OCI-LY3 (cell line): Measurements from ENCODE around the gene TAS2R60.

Experiments used
- H2AFZ ChIP-seq: fragments of 200-600, 300-600 bp; shearing (Covaris generic); 2 replicates; pipeline ENCODE4 v1.6.0; 2014; ENCODE audit warnings: antibody characterized with exemption, low read depth, low read length
- H3K27ac ChIP-seq: fragments of 200-600, 300-600 bp; sonication (generic); 2 replicates; pipeline ENCODE4 v1.5.1; 2014; ENCODE audit warnings: mild to moderate bottlenecking, low read length, moderate library complexity, mixed read lengths
- H3K27me3 ChIP-seq: fragments of 200-600, 300-600 bp; sonication (generic); 2 replicates; pipeline ENCODE4 v1.6.1; 2014; ENCODE audit warnings: low read depth, low read length, mixed read lengths
- H3K36me3 ChIP-seq: fragments of 200-600, 300-600 bp; sonication (generic); replicated peaks from 2 replicates; pipeline ENCODE3; 2014; ENCODE audit warnings: low read depth, low read length, mixed read lengths
- H3K4me1 ChIP-seq: fragments of 300-600, 200-600 bp; sonication (generic); 2 replicates; pipeline ENCODE4 v1.6.1; 2014; ENCODE audit warnings: low read length, mixed read lengths
- H3K4me2 ChIP-seq: fragments of 200-600, 300-600 bp; sonication (generic); 2 replicates; pipeline ENCODE4 v1.6.1; 2014; ENCODE audit warnings: low read length, mixed read lengths
- H3K4me3 ChIP-seq: fragments of 300-600, 200-600 bp; sonication (generic); 2 replicates; pipeline ENCODE4 v1.5.1; 2014; ENCODE audit warnings: antibody characterized with exemption, mild to moderate bottlenecking, low read length, moderate library complexity
- H3K79me2 ChIP-seq: fragments of 300-600, 200-600 bp; shearing (Covaris generic); 2 replicates; pipeline ENCODE4 v1.6.1; 2014; ENCODE audit warnings: mild to moderate bottlenecking, low read length, mixed read lengths
- H3K9ac ChIP-seq: fragments of 300-600, 200-600 bp; shearing (Covaris generic); 2 replicates; pipeline ENCODE4 v1.6.0; 2014; ENCODE audit warnings: mild to moderate bottlenecking, low read length, moderate library complexity
- H3K9me3 ChIP-seq: fragments of 200-600, 300-600 bp; shearing (Covaris generic); 2 replicates; pipeline ENCODE4 v1.6.1; 2014; ENCODE audit warnings: low read length, mixed read lengths; ENCODE audit not compliant: insufficient read depth
- H4K20me1 ChIP-seq: fragments of 200-600, 300-600 bp; sonication (generic); 2 replicates; pipeline ENCODE4 v1.6.1; 2016; ENCODE audit warnings: low read length, mixed read lengths; ENCODE audit not compliant: insufficient read depth
- EZH2phosphoT487 ChIP-seq: fragments of 200-600 bp; shearing (Covaris generic); IDR thresholded peaks from 2 replicates; pipeline ENCODE4 v1.6.1; 2018; ENCODE audit warnings: antibody characterized with exemption, mixed run types, low read depth
- TF ChIP-seq, protein P1 (sequence below): fragments of 200-600, 300-600 bp; sonication (generic); IDR thresholded peaks from 2 replicates; pipeline ENCODE4 v1.5.1; 2014; ENCODE audit warnings: antibody characterized with exemption, low read length, low read depth

Gene TAS2R60

DNA sequence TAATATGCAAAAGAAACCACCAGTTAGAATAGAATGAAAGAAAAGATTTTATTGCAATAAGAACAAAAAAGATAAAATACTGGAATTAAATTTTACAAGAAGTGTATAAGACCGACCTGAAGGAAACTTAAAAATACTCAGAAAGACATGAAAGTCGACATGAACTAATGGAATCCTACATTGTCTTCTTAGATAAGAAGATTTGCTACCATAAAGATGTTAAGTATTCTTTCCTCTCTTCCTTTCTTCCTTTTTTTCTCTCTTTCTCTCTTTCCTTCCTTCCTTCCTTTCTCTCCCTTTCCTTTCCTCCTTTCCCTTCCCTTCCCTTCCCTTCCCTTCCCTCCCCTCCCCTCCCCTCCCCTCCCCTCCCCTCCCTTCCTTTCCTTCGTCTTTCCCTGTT, 6.5 kb downstream of the TAS2R60 start:
- Histone ChIP-seq H3K9me3 (no peaks in the 10 kb centered on the region), H3K4me1 (no peaks in the 10 kb centered on the region), H3K27me3 (peaks cover 58% of the 10 kb centered on the region), H3K79me2 (no peaks in the 10 kb centered on the region), H4K20me1 (no peaks in the 10 kb centered on the region), H2AFZ (no peak overlapping the region), H3K4me3 (no peak overlapping the region), H3K9ac (no peak overlapping the region), H3K36me3 (no peaks in the 10 kb centered on the region), H3K27ac (no peak overlapping the region), H3K4me2 (no peak overlapping the region)
- TF ChIP-seq EZH2phosphoT487 = no peak
- TF ChIP-seq, protein P1, sequence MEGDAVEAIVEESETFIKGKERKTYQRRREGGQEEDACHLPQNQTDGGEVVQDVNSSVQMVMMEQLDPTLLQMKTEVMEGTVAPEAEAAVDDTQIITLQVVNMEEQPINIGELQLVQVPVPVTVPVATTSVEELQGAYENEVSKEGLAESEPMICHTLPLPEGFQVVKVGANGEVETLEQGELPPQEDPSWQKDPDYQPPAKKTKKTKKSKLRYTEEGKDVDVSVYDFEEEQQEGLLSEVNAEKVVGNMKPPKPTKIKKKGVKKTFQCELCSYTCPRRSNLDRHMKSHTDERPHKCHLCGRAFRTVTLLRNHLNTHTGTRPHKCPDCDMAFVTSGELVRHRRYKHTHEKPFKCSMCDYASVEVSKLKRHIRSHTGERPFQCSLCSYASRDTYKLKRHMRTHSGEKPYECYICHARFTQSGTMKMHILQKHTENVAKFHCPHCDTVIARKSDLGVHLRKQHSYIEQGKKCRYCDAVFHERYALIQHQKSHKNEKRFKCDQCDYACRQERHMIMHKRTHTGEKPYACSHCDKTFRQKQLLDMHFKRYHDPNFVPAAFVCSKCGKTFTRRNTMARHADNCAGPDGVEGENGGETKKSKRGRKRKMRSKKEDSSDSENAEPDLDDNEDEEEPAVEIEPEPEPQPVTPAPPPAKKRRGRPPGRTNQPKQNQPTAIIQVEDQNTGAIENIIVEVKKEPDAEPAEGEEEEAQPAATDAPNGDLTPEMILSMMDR = no peak

DNA sequence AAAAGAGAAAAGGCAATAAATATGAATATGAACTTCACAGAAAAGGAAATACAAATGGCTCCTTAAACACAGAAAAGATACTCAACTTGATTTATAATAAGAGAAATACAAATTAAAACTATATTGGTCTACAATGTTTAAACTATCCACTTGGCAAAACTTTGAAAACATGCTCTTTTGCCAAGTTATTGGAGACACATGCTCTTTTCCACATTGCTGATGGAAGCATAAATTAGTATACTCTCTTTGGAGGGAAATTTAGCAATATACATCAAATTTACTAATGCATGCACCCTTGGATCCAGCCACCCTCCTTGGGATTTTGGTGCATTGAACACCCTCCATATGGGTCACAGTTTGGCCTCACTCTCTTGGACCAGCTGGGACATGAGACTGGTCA, 7.9 kb downstream of the TAS2R60 start:
- Histone ChIP-seq H3K4me3 (no peak overlapping the region), H2AFZ (no peak overlapping the region), H4K20me1 (no peaks in the 10 kb centered on the region), H3K79me2 (no peaks in the 10 kb centered on the region), H3K4me1 (no peaks in the 10 kb centered on the region), H3K27me3 (peaks cover 45% of the 10 kb centered on the region), H3K4me2 (no peak overlapping the region), H3K9me3 (no peaks in the 10 kb centered on the region), H3K36me3 (no peaks in the 10 kb centered on the region), H3K9ac (no peak overlapping the region), H3K27ac (no peak overlapping the region)
- no peak for TF ChIP-seq EZH2phosphoT487
- TF ChIP-seq, protein P1 = no peak

DNA sequence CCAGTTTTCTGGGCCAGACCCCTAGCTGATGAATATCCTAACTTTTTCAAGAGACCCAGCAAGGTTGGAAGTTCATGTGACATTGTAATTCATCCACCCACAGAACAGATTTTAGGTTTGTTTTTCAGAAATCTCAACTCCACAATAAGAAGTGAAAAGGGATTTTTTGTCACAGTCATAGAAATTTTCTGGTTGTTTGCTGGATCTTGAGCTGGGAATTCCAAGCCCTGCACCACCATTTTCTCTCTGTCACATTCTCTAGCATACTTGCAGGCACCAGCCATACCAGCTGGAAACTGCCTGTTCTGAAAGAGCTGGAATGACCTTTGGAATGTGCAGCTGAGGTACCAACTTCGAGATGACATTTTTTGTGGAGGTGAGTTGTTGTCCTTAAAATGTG, 8.5 kb downstream of the TAS2R60 start:
- H3K9me3 ChIP-seq = no peaks in the 10 kb centered on the region
- no peak overlapping the region for H3K4me3 ChIP-seq
- H3K27ac ChIP-seq = no peak overlapping the region
- peaks cover 46% of the 10 kb centered on the region for H3K27me3 ChIP-seq
- no peak overlapping the region for H2AFZ ChIP-seq
- H3K36me3 ChIP-seq = no peaks in the 10 kb centered on the region
- TF ChIP-seq, protein P1 = no peak
- no peak for TF ChIP-seq EZH2phosphoT487
- no peaks in the 10 kb centered on the region for H4K20me1 ChIP-seq
- no peaks in the 10 kb centered on the region for H3K4me1 ChIP-seq
- H3K9ac ChIP-seq = no peak overlapping the region
- no peaks in the 10 kb centered on the region for H3K79me2 ChIP-seq
- H3K4me2 ChIP-seq = no peak overlapping the region

DNA sequence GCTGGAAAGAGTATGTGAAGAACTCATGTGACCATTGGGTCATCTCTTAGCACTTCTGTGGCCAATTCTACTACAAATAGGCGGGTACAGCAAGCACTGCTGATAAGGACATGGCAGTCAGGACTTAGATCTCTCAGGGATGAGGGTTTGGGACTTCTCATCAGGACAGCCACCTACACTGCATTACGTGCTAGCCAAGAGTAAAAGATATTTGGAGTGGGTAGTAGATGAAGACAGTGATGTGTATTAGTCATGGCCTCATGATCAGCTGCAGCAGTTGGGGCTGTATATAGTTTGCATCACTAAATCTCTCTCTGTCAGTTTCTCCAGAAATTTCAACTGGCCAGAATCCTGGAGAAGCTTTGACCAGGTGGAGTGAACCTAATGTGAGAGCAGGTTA, 9.2 kb downstream of the TAS2R60 start:
- TF ChIP-seq, protein P1 = no peak
- TF ChIP-seq EZH2phosphoT487 = no peak
- no peaks in the 10 kb centered on the region for H3K36me3 ChIP-seq
- no peak overlapping the region for H3K4me2 ChIP-seq
- H4K20me1 ChIP-seq = no peaks in the 10 kb centered on the region
- no peaks in the 10 kb centered on the region for H3K4me1 ChIP-seq
- no peak overlapping the region for H3K9ac ChIP-seq
- H3K27me3 ChIP-seq = peaks cover 45% of the 10 kb centered on the region
- H3K79me2 ChIP-seq = no peaks in the 10 kb centered on the region
- H3K27ac ChIP-seq = no peak overlapping the region
- H3K4me3 ChIP-seq = no peak overlapping the region
- no peak overlapping the region for H2AFZ ChIP-seq
- H3K9me3 ChIP-seq = no peaks in the 10 kb centered on the region
